NCI-H2029 (cell line): ENCODE data around the gene AFDN.

Source experiments
- DNase-seq: peaks from one replicate; lab custom pipeline; 2025; lab: John Stamatoyannopoulos, UW

The AFDN gene

DNA sequence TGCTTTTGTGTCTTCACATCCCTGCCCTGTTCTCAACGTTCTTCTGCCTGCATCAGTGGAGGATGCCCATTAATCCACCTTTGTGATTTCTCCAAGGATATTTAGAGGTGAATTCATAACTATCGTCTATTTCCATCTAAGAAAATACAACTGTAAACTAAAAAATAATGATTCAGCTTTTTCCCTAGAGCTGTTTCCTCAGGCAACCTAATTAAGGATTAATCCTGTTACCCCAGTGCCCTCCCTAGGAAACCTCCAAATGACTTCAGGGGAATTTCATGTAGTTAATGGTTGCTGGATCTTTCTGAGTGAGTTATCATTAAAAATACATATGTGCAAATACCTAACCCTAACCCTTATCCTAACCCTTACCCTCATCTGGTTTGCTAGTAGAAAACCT lies 14.6 kb upstream of the AFDN start:
- no peak for DNase-seq

DNA sequence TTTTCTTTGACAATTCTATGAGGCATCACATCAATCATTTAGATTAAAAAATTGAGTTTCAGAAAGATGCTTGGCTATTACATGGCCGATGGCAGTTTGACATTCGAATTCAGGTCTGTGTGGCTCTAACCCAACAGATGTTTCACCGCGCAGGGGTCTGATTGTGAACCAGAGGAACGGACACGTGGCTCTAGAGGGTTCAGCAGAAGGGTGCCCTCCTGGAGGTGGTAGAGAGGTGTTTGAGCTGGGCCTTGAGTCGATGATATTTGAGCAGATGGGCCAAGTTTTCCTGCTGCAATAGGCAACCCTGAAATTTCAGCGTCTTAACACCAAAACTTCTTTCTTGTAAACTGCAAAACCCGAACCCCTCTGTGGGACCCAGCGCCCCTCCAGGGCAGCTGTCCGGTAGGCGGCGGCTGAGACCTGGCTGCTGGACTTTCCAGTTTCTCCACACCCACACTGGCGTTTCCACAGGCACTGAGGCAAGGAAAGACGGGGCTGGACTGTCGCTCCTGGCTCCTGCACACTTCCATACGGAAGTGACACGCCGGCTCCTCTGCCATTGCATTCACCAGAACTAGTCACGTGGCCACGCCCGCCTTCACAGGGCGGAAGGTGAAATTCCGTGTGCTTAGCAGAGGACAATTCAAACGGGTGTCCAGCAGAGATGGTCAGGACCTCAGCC lies 11.3 kb upstream of the AFDN start:
- DNase-seq, result no peak

DNA sequence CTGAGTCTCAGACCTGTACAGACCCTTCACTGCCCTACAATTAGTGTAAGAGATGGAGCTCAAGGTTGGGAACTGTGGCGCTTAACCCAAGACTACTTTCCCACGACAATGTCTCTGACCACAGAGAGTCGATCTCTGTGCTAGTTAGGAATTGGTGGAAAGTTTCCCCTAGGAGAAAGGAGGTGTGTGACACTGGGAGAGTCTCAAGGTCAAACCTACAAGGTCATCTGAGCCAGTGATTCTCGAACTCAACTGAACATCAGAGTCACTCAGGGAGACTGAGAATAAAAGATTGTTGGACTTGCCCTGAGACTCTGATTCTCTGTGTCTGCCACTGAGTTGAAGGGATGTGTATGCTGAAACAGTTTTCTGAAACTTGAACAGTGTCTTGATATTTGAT lies 9.7 kb upstream of the AFDN start:
- DNase-seq, result no peak

DNA sequence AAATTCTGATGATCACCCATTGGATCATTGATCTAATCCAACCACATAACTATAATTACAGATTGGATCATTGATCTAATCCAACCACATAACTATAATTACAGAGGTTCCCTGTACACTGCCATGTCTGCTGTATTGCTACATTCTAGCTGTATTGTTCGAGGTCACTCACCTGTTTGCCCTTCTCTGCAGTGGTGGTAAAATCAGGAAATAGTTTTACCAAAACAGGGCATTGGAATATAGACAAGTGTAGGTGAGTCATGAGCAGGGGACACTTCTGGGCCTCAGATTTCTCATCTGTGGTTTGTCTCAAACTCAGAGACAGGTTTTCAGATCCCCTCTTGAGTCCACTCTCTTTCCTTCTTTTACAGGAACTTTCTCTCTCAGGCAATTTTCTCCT lies 9.0 kb upstream of the AFDN start:
- peak; percentile 42 for DNase-seq

DNA sequence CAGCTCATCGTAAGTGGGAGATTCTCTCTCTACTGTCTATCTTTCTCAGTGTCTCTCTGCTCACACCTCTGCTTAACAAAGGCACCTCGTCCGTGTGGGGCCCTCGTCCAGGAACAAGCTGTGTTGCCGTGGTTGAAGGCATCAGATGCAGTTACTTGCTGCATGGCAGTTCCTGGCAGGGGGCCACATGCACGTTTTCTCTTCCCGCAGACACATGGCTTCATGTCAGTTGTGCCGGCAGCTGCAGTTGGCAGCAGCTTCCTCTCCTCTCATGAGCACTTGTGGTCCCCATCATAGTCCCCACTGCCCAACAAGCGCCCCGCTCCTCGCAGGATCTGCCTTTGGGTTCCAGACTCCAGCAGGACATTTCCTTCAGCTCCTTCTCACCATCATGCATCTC lies 7.1 kb upstream of the AFDN start:
- DNase-seq, result peak; percentile 28

DNA sequence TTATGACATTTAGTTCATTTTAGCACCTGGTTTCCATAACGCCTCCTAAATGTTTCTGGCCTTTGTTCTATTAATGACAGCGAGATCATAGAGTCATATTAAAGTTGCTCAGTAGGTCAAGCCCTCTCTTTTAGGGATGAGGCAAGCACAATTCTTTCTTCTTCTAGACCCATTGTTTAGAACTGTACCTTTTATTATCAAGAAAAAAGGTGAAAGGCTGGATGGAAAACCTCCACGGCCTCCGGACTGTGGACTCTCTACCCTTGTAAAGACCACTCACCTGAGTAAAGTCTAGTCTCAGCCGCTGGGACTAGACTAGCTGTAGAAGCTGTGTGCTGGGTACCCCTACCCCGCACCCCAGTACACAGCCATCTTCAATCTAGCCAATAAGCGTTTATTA lies 6.0 kb upstream of the AFDN start:
- DNase-seq, result no peak

DNA sequence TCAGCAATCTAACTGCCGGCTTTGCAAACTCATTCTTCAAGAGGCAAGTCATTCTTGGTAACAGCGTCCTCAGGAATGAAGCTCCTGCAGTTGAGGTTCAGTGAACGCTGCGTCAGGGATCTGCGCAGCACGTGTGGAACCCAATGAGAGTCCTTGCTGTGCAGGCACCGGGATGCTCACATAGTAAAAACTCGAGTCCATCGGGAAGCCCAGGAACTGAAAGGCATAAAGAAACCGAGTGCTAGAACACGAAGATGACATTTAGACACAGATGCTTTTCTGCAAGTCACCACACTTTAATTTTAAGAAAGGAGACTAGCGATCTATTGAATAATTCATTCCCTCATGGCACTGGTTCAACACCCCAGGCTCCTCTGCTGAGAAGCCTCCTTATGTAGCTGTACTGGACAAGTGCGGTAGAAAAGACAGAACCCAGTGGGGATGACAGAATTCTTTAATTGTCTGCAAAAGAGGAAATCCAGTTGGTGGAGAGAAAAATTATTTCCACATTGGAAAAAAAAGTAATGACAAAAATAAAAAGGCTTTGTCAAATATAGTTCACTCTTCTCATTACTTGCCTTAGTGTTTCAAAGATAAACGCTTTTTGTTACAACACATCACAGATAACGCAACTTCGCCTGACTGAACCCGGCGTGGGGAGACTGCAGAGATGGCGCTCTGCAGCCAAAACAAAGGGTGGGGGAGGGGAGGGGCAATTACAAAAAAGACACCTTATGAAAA lies 1.9 kb upstream of the AFDN start:
- no peak for DNase-seq

DNA sequence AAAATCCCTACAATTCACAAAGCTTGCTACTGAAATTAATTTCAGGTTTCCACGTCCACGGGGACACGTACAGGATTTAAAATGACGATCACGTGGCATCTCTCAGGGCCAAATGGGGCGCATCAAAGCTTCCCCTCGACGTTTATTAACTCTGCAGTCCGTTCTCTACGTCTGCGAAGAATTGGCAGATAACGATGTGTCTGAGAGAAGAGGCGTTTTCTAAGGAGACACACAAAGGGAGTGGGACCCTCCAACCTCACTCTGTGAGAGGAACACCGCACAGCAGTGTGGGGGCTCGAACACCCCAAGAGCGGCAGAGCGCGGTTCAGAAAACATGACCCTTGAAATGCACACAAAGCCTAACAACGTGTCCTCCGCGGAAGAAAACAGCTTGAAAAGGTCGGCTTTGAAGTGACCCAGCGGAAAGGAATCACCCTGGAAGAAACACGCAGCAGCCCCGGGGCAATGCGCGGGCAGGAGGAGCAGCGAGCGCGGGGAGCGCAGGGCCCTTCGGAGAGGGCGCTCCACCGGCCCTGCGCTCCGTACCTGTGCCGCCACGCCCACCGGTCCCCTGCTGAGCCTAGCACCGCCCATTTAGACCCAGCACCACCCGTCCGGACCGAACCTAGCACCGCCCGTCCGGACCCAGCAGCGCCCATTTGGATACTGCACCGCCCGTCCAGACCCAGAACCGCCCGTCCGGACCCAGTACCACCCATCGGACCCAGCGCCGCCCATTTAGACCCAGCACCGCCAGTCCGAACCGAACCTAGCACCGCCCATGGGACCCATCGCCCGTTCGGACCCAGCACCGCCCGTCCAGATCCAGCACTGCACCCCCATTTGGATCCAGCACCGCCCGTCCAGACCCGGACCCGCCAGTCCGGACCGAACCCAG lies 1.1 kb upstream of the AFDN start:
- peak; percentile 58 for DNase-seq

DNA sequence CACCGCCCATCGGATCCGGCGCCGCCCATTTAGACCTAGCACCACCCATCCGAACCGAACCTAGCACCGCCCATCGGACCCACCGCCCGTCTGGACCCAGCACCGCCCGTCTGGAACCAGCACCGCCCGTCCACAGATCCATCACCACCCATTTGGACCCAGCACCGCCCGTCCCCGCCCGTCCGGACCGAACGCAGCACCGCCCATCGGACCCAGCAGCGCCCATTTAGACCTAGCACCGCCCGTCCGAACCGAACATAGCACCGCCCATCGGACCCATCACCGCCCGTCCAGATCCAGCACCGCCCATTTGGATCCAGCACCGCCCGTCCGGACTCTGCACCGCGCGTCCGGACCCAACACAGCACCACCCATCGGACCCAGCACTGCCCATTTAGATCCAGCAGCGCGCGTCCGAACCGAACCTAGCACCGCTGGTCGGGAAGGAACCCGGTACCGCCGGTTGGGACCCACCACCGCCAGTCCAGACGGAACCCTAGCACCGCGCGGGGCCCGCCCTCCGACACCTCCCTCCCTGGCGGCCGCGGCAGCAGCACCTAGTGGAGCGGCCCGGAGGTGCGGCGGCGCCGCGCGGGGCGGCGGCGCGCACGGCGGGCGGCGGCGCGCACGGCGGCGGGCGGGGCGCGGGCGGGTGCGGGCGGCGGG lies 348 bp upstream of the AFDN start:
- DNase-seq, result peak; percentile 43

DNA sequence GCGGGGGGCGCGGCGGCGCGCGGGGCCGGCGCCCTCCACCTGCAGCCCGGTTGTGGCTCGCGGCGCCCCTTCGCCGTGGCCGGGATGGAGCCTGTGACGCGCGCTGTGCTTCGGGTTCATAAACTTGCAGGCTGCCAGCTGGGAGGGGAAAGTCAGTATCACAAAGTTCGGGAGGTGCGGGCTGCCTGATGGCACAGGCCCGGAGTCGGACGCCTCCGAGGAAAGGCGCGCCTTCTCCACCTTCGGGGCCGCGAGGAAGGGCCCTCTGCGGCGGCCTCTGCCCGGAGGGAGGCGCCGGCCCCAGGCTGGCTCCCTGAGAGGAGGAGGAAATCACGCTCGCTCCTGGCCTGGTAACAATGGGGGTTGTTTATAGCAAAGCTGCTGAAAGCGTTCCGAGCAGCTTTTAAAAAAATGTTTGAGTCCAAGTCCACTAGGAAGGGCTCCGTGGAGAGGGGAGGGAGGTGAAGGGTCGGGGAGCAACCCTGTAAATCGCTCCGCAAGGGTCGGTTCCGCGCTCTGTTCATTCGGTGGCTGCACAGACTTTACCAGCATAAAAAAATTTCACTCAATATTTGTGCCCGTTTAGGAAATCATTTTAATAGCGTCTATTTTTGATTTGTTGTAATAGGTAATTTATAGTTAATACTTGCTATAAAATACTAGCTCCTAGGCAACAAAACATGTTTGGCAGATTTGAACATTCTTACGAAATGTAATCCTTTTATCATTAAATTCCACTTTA lies 1.0 kb downstream of the AFDN start:
- DNase-seq, result peak; percentile 13

DNA sequence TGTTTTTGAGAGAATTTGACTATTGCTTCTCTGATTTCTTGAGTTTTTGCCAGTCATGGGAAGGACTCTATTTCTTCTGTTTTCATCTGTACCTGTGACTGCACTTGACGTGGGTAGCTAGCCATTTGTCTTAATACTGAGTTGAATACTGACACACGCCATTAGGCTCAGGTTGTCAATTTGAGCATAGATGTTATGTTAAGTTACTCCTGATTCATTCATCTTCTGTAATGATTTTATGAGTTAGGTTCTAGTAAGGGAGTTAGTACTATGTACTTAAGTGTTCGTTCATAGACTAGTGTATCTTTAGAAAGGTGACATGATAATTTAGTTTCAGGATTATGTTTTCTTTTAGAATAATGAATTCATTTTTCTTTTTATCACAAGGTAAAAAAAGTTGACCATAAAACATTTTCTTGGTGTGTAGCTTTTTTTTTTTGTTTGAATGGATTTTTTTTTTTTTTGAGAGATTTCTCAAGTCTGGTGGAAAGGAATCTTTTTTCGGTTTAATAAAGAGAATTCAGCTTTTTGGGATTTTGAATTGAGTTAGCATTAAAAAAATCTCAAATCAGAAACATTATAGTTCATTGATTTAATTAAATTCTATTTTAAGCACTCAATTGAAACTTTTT lies 1.7 kb downstream of the AFDN start:
- no peak for DNase-seq

DNA sequence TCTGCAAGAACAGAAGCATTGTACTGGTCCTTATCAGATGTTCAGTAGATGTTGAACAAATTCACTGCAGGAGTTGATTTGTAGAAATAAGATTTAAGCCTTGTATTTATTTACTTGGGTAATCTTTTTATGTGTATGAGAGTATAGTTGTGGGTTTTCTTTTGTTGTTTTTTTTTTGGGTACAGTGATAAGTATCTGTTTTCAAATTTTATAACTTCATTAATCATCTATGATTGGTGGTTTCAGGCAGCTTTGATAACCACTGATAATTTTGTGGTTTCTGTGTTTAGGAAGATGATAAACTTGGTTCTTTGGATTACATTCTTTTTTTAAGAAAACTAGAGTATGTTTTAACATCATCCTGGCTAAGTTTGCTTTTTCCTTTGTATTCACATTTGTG lies 2.8 kb downstream of the AFDN start:
- no peak for DNase-seq

DNA sequence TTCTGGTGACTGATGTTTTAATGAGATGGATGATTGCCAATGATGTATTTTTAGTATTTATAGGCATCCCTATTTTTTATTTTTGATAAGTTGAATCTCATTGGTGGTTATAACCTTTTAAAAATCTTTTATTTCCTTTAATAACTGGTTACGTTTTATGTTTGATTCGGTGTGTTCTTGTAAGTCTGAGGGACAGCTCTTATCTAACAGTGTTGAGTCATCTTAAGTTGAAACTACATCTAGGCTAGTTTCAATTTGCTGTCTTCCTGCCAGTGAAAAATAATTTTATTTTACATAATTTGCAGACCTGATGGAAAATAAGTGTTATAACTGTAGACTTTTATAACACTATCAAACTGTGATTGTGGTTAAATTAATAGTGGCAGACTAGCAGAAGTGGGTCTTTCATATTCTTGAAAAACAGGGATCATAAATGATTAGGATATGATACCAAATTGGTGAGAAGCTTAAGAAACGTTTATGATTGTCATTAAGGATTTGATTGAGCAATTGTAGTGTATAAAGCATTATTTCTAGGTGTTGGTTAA lies 4.6 kb downstream of the AFDN start:
- DNase-seq, result no peak

DNA sequence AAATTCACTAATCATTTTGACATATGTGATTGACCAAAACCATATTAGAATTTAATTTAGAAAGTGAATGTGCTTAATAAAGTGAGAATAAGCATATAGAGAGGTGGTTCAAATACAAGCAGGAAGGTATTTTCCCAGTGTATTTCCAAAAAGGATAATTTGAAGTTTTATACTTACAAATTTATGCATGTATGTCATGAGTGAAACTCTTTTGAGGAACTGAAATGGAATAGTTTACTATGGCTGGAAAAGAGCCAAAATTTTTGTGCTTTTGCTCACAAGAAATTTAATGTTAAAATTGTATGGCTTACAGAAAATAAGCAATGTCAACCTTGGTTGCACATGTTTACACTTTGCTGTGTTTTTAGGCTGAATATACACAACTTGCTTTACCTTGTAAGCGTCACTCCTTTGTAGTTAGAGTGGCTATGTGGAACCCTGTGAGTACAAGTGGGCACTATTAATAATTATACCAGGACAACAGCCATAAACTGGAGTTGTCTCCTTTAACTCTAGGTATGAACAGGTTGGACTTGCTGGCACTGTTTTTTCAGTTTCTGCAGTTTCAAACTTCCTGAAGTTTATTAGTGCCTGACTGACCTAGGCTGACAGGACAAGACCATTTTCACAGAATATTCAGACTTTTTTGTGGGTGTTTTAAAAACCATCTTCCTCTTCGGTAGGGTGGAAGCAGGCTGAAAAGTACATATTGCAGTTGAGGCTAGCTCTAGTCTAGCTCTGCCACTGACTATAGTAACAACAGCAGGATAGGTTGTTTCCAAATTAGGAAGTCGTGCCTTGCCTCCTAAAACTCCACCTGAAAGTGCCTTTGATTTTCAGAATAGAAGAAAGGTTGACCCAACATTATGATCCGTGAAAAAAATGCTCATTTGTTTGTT lies 6.0 kb downstream of the AFDN start:
- no peak for DNase-seq

DNA sequence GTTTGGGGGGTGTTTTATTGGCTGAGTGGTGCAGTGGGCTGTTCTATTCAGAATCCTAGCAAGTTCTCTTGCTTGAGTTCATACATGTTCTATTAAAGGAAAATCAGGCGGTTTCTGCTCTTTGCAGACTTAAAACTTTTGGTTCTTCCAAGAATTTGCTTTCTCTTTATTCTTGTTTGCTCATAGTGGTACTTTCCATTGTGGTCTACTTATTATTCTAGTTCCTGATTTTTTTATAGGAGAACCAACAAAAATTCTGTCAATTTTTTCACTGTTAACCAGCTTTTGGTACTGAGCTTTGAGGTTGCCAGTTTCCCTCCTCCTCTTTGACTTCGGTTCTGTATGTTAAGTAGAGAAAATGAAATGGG lies 6.7 kb downstream of the AFDN start:
- no peak for DNase-seq

DNA sequence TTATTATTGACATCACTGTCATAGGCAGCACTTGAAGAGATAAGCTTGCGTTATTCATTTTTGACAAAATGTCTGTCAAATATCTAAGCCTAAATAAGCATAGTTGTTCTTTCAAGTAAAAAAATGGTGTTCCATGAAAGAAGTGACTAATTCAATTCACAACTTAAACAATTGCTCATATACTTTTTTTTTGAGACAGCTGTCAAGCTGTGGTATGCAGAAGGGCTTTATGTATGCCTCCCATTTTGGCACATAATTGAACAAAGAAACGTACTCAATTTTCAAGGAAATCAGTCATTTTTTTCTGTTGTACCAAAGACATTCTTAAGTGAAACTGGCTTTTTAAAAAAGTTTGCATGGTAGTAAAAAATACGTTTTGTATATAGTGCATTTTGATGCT lies 8.5 kb downstream of the AFDN start:
- no peak for DNase-seq

DNA sequence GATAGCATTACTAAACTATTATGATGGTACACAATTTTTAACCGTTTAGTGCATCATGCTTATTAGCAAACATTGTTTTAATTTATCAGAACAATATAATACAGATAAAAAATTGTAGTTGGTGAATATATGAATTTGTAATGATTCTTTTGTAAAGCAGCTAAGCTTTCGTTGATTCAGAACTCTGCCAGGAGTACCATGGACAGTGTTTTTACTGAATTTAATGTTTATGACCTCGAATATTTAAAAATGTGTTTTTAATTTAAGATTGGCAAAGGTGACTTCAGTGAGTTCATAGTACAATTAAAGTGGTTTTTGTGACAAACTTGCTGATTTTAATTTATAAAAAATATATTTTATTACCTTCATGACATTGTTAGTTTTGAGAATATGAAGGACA lies 10.0 kb downstream of the AFDN start:
- DNase-seq, result no peak

DNA sequence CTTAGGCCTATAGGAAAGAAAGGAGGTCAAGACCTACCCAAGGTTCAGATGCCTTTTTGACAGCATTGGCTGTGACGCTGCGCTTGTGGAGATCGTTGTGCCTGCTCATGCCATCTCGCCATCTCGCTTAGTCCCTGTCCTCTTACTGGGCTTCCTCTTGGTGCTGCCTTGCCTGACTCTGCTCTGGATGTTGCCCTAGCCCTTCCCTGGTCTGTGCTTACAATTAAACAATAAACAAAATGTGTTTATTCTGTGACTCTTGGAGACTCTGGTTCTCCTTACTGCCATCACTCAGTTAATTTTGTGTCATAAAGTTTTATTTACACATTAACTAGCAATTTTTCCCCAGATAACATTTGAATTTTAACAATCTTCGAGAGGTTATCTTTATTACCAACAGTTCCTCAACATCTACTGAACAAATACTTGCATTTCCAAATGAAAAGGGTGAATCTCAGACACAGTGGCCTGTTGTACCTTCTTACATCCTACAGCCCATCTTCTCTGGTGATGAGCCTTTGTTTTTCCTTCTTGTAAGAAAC lies 11.6 kb downstream of the AFDN start:
- DNase-seq, result no peak

DNA sequence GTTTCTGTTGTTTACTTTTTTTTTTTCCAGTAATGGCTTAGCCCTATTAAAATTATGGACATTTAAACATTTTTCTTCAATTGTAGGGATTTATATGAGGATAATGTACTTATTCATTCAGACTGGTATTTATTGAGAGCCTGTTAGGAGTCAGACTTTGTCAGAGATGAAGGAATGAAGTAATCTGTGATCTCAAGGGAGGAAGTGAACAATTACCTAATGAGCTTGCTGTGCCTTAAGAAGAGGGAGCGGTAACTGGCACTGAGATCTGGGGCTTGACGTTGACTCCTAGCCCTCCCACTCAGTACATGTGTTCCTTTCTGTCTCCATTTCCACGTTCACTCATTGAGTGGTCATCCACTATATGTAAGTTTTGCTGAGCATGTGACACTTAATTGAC lies 12.6 kb downstream of the AFDN start:
- no peak for DNase-seq

DNA sequence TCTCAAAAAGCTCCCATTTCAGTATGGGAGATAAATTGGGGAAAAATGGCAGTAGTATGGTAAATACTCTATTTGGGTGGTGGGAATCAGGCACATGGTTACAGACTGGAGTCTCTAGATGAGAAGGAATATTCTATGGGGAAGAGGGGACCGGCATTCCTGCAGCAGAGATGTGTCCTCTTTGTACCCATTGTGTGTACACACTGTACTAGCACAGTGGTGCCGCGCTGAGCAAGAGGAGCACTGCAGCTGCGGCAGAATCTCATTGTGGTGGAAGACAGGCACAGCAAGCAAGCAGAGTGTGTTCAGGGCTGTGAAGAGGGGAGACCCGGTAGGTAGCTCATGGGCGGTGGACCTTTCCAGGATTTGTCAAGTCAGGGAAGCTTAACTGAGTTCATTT lies 13.0 kb downstream of the AFDN start:
- DNase-seq, result no peak
